Measurements from ENCODE around the gene OPA3.
"Not testable (repeated sequence)": the region's sequence is repeated elsewhere in the genome, so short reads cannot be mapped to it uniquely, and the experiment has no call there.

Gene OPA3

GRCh38 chr19:45517641-45518468 lies 66.7 kb downstream of the OPA3 start:
- FAIRE-seq: no peak

GRCh38 chr19:45517238-45517637 lies 67.4 kb downstream of the OPA3 start:
- no peak for FAIRE-seq

GRCh38 chr19:45515807-45516401 lies 68.7 kb downstream of the OPA3 start:
- FAIRE-seq: no peak

GRCh38 chr19:45515081-45515624 lies 69.4 kb downstream of the OPA3 start:
- no peak for FAIRE-seq

GRCh38 chr19:45514376-45515051 lies 70.1 kb downstream of the OPA3 start:
- FAIRE-seq: no peak

GRCh38 chr19:45512881-45513483 lies 71.6 kb downstream of the OPA3 start:
- FAIRE-seq: no peak

- FAIRE-seq: no peak
Observed at GRCh38 chr19:45511074-45511473, 73.5 kb downstream of the OPA3 start.

- not testable (repeated sequence) for FAIRE-seq
Observed at GRCh38 chr19:45510352-45510751, 74.2 kb downstream of the OPA3 start.

GRCh38 chr19:45509692-45510015 lies 74.9 kb downstream of the OPA3 start:
- no peak for FAIRE-seq

- FAIRE-seq: no peak
Observed at GRCh38 chr19:45508861-45509691, 75.5 kb downstream of the OPA3 start.

- FAIRE-seq: no peak
Observed at GRCh38 chr19:45508417-45508860, 76.2 kb downstream of the OPA3 start.

- no peak for FAIRE-seq
Observed at GRCh38 chr19:45507872-45508416, 76.7 kb downstream of the OPA3 start.

GRCh38 chr19:45506989-45507871 lies 77.4 kb downstream of the OPA3 start, which contains the start of gene VASP:
TSS of gene VASP (plus strand) at chr19:45507479. CDS start at chr19:45507772, 293 bp downstream.
- no peak for FAIRE-seq

- no peak for FAIRE-seq
Observed at GRCh38 chr19:45506246-45506988, 78.2 kb downstream of the OPA3 start.

- no peak for FAIRE-seq
Observed at GRCh38 chr19:45505996-45506245, 78.7 kb downstream of the OPA3 start.

- no peak for FAIRE-seq
Observed at GRCh38 chr19:45505151-45505995, 79.2 kb downstream of the OPA3 start.

- FAIRE-seq: no peak
Observed at GRCh38 chr19:45503909-45504308, 80.7 kb downstream of the OPA3 start.

- no peak for FAIRE-seq
Observed at GRCh38 chr19:45502111-45502510, 82.5 kb downstream of the OPA3 start.

- FAIRE-seq: no peak
Observed at GRCh38 chr19:45501730-45502014, 82.9 kb downstream of the OPA3 start.

Measured in TTC549 (cell line).